Cardiac fibroblast (primary cell): ENCODE measurements around the gene PRLR.
A peak's percentile ranks its signal among the peaks of the same experiment; 100 is the strongest.

Experiments used
- DNase-seq, 2 donors: peaks; one replicate each; pipeline versions ENCODE4 v3.0.0 to v3.0.0-alpha.2; 2010; ENCODE audit warnings: low read depth in 2 of 2
- H3K4me3 ChIP-seq, 2 donors: replicated peaks in 1 of 2; 1 replicate in 1 of 2; 2 replicates in 1 of 2; pipeline ENCODE4 v1.5.1; 2011; ENCODE audit warnings: low read depth in 2 of 2, low read length in 2 of 2, mild to moderate bottlenecking in 2 of 2, moderate library complexity in 1 of 2
- TF ChIP-seq, protein P1 (sequence below): IDR thresholded peaks from one replicate; pipeline ENCODE4 v1.5.1; 2011; ENCODE audit warnings: low read depth, mild to moderate bottlenecking, low read length, inconsistent platforms

PRLR gene

DNA sequence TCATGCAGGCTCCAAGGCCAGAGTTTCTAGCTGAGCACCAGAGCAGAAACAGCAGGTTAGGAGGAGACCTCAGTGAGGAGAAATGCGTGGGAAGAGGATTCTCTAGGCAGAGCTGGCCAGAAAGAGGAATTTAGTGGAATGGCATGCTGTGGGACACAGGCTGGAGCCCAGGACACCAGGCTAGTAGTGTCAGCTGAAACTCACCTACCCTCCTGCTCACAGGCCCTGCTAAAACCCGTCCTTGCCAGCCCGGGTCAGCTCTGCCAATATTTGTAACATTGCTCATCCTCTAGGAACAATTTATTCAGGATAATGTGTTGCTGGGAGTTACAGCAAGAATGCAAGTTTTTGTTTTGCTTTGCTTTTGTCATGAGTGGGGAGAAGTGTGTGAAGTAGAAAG is 142.3 kb downstream of the PRLR start:
- DNase-seq = peak; percentile 18 to 60
- no peak overlapping the region for H3K4me3 ChIP-seq
- TF ChIP-seq, protein P1, sequence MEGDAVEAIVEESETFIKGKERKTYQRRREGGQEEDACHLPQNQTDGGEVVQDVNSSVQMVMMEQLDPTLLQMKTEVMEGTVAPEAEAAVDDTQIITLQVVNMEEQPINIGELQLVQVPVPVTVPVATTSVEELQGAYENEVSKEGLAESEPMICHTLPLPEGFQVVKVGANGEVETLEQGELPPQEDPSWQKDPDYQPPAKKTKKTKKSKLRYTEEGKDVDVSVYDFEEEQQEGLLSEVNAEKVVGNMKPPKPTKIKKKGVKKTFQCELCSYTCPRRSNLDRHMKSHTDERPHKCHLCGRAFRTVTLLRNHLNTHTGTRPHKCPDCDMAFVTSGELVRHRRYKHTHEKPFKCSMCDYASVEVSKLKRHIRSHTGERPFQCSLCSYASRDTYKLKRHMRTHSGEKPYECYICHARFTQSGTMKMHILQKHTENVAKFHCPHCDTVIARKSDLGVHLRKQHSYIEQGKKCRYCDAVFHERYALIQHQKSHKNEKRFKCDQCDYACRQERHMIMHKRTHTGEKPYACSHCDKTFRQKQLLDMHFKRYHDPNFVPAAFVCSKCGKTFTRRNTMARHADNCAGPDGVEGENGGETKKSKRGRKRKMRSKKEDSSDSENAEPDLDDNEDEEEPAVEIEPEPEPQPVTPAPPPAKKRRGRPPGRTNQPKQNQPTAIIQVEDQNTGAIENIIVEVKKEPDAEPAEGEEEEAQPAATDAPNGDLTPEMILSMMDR = no peak

DNA sequence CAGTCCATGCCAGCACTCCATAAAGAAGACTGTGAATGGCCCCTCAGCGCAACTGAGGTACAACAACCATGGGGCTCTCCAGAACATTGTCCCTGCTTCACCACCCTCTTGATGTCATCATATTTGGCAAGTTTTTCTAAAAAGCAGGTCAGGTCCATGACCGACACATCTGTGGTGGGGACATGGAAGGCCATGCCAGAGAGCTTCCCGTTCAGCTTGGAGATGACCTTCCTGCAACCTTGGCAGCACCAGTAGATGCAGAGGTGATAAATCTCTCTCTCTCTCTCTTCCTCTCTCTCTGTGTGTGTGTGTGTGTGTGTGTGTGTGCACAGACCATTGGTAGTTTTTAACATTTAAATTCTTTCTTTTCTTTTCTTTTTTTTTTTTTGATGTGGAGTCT is 147.1 kb downstream of the PRLR start:
- H3K4me3 ChIP-seq = no peak overlapping the region
- TF ChIP-seq, protein P1 = no peak
- DNase-seq = no peak

DNA sequence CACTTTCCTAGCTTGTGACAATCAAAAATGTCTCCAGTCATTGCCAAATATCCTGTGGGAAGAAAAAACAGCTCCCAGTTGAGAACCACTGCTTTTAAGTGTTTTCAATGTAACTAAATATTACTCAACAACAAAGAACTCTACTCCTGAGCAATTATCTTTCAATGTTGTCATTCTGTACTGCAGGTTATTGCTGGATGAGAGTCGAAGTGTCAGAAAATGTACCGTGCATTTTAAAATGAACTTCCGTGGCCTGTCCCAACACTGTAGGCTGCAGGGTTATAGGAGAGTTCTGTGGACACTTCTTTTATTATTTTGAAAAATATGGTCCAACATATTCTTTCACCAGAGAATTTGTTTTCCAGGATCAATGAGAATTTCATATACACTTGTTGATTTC is 147.8 kb downstream of the PRLR start:
- TF ChIP-seq, protein P1 = no peak
- no peak for DNase-seq
- no peak overlapping the region for H3K4me3 ChIP-seq

DNA sequence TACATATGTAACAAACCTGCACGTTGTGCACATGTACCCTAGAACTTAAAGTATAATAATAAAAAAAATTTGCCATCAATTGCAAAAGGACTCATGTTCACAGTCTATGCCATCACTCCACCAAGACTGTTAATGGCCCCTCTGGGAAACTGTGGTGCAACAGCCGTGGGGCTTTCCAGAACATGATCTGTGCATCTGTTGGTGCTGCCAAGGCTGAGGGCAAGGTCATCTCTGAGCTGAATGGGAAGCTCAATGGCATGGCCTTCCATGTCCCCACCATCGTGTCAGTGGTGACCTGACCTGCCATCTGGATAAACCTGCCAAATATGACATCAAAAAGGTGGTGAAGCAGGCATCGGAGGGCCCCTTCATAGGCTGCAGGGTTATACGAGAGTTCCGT is 149.2 kb downstream of the PRLR start:
- no peak for DNase-seq
- TF ChIP-seq, protein P1 = no peak
- no peak overlapping the region for H3K4me3 ChIP-seq

DNA sequence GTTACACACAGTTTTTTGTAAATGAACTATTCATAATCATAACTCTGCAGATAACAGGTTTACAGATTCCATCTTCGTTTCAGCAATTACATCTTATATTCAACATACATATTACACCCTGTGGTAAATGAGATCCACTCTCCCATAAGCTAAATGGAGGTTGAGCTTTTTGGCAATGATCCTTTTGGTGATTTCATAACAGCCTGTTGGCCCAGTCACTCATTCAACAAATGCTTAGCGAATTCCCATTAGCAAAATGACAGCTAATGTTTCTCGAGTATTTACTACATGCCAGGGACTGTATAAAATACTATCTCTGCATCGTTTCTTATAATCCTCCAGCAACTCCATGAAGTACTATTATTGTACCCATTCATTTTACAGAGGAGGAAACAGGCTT is 157.1 kb downstream of the PRLR start:
- H3K4me3 ChIP-seq = no peak overlapping the region
- TF ChIP-seq, protein P1 = no peak
- no peak for DNase-seq

DNA sequence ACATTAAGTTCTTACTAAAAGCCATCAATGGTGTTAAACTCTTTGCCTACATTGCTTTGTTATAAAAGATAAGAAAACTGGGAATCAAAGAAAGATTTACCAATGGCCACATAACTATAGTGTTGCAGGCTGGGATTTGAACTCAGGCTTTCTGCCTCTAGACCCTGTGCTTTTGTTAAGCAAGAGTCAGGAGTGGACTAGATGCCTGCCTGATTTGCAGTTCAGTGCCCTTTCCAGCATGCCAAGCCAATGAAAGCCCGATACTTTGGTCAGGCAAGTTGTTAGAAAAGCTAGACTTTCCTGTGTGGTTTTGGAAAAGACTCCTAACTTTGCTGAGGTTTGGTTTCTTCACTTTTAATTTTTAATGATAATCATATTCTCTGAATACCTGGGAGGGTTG is 161.1 kb downstream of the PRLR start:
- no peak overlapping the region for H3K4me3 ChIP-seq
- no peak for DNase-seq
- TF ChIP-seq, protein P1 = no peak

DNA sequence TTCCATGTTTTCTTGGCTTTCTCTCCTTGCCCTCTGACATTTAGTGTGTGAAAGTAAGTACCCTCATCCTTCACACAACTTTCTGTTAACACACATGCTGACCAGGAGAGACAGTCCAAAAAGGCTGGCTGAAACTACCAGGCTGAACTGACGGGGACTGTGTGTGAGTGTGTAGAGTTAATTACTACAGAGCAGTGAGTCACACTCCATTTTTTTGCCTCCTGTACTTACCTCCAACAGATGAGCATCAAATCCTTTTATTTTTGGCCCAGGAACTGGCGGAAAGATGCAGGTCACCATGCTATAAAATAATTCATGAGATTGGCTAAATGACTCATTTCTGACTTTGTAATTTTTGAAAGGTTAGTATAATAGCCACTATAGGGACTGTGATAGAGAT is 162.3 kb downstream of the PRLR start:
- no peak for DNase-seq
- TF ChIP-seq, protein P1 = no peak
- no peak overlapping the region for H3K4me3 ChIP-seq
